Right lobe of liver (tissue), 6 donors: ENCODE results near the gene SSUH2. TPM values are rescaled to one million over a fixed set of nuclear protein-coding genes. Genes with fewer than 3 reads are reported as not detected.
A peak's percentile ranks its signal among the peaks of the same experiment; 100 is the strongest.

Experiments
- ATAC-seq, 4 donors: fragments of 200-7000 bp; cut with Tn5 transposase; one replicate each; pipeline ENCODE4 v1.9.1; 2020; ENCODE audit warnings: mild to moderate bottlenecking in 4 of 4, moderate library complexity in 4 of 4
- DNase-seq, 3 donors: peaks; one replicate each; pipeline ENCODE4 v3.0.0-alpha.2; 2020
- H3K27ac ChIP-seq, 3 donors: fragments of 200-600 bp; one replicate each; pipeline ENCODE4 v1.8.0; 2022
- H3K27me3 ChIP-seq, 2 donors: fragments of 200-600 bp; one replicate each; pipeline ENCODE4 v1.8.0; 2022
- H3K36me3 ChIP-seq, 4 donors: fragments of 200-600 bp; sonication (generic) in 1 of 4; one replicate each; pipeline versions ENCODE4 v1.5.1 to v1.8.0; 2017 to 2022; ENCODE audit warnings: control low read depth in 1 of 4
- H3K4me1 ChIP-seq, 4 donors: fragments of 200-600 bp; sonication (generic) in 1 of 4; one replicate each; pipeline versions ENCODE4 v1.5.1 to v1.8.0; 2017 to 2022; ENCODE audit warnings: control low read depth in 1 of 4
- H3K4me3 ChIP-seq, 3 donors: fragments of 200-600 bp; one replicate each; pipeline ENCODE4 v1.8.0; 2022
- H3K9me3 ChIP-seq, 4 donors: fragments of 200-600 bp; sonication (generic) in 1 of 4; one replicate each; pipeline versions ENCODE4 v1.5.1 to v1.8.0; 2017 to 2022; ENCODE audit warnings: control low read depth in 1 of 4
- POLR2A ChIP-seq: fragments of 450-650 bp; IDR thresholded peaks from one replicate; pipeline ENCODE4 v1.6.1; 2017; ENCODE audit warnings: antibody characterized with exemption, mild to moderate bottlenecking
- WGBS: methylation state at CpG from one replicate; pipeline ENCODE4 v1.1.6; 2018; ENCODE audit warnings: low coverage, low lambda C conversion rate; ENCODE audit not compliant: insufficient coverage; ENCODE audit errors: missing lambda C conversion rate; 5-methylcytosine and 5-hydroxymethylcytosine counted together
- intact Hi-C, 2 donors: fragments of 100-400 bp; cut with DNase I; formaldehyde crosslinking; loops; one replicate each; pipeline versions ENCODE4 v1.11.2 to v1.14.1; 2022
- total RNA-seq, 6 experiments: library from RNA; depleted of rRNA in 2 of 6; stranded (reverse); fragments of >200 nt in 2 of 6; fragmentation: NEBNext Ultra II Directional in 3 of 6; extraction: Animal tissue kit (Norgen Biotek cat#: 25700) in 3 of 6; gene quantifications; one replicate each; pipeline versions ENCODE4 v1.1.0 to v1.2.4, GENCODE V29; 2016 to 2023
- TF ChIP-seq, protein P1 (sequence below), 4 donors: fragments of 200-600 bp in 3 of 4; fragments of 450-650 bp in 1 of 4; IDR thresholded peaks; one replicate each; pipeline versions ENCODE4 v1.5.1 to v1.8.0; 2016 to 2022; ENCODE audit warnings: antibody characterized with exemption in 4 of 4, mild to moderate bottlenecking in 2 of 4
- donor health status: DM: no; HTN: yes; CAD: no.
- donor health status: DM: no; HTN: no; CAD: no.
- donor health status: DM: no; HTN: no; CAD: no.
- donor health status: DM: no; HTN: yes; CAD: no.
- donor health status: DM: no; HTN: yes; CAD: no.

Gene SSUH2
- total RNA-seq, 6 experiments from 2014 or later, result 0.09 to 2.0 (median 1.1) TPM; not detected in 1

DNA sequence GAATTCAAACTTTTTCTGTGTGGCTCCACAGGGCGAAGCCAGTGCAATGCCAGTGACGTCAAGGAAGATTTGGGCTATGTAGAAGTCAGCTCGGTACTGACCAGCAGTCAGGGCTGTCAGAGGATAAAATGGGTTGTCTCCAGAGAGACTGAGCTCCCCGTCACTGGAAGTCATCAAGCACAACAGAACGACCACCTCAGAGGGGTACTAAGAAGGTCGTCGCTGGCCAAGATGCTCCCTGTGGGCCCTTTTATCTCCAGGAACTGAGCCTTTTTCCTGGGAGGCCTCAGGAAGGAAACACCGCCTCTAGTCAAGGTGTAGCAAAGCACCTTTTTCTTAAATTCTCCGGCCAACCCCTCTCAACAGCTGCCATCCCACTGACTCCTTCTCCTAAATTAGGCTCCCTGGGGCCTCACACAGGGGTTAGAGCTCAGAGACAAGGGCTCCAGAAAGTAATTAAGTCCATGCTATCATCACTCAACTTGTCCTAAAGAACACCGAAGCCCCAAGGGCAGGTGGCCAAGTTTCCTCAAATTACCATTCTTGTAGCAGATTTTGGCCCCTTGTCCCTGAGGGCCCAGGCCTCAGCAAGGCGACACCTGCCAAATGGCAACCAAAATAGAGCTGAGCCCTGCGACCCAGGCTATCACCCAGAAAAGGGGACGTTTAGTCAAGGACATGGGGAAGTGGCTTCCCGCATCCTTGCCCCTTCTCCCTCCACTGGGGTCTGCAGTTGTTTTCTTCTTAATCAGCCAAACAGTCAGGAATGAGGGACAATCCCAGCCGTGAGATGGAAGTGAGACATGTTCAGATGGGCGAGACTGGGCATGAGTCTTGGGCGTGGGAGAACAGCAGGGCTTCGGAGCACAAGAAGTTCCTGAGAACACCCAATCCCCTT is 48.0 kb downstream of the SSUH2 start:
- H3K36me3 ChIP-seq, result no peaks in the 10 kb centered on the region
- no peak for ATAC-seq
- DNase-seq, result no peak
- no peaks in the 10 kb centered on the region for H3K27me3 ChIP-seq
- 67% methylated on average over 4 of the region's 18 CpGs for WGBS
- no peaks in the 10 kb centered on the region for H3K9me3 ChIP-seq
- peaks cover 0 to 3% (median 0%) of the 10 kb centered on the region in 4 donors for H3K4me1 ChIP-seq
- no peak overlapping the region for H3K27ac ChIP-seq
- H3K4me3 ChIP-seq, result no peak overlapping the region
- TF ChIP-seq, protein P1, sequence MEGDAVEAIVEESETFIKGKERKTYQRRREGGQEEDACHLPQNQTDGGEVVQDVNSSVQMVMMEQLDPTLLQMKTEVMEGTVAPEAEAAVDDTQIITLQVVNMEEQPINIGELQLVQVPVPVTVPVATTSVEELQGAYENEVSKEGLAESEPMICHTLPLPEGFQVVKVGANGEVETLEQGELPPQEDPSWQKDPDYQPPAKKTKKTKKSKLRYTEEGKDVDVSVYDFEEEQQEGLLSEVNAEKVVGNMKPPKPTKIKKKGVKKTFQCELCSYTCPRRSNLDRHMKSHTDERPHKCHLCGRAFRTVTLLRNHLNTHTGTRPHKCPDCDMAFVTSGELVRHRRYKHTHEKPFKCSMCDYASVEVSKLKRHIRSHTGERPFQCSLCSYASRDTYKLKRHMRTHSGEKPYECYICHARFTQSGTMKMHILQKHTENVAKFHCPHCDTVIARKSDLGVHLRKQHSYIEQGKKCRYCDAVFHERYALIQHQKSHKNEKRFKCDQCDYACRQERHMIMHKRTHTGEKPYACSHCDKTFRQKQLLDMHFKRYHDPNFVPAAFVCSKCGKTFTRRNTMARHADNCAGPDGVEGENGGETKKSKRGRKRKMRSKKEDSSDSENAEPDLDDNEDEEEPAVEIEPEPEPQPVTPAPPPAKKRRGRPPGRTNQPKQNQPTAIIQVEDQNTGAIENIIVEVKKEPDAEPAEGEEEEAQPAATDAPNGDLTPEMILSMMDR (IDR thresholded peaks at IDR 0.05), result no peak
- TF ChIP-seq POLR2A, result no peak
- intact Hi-C loops, result no loop called here

GRCh38 chr3:8595695-8596115 is 48.9 kb downstream of the SSUH2 start:
- TF ChIP-seq, protein P1 (IDR thresholded peaks at IDR 0.05), result no peak
- no peak for TF ChIP-seq POLR2A
- no peaks in the 10 kb centered on the region for H3K36me3 ChIP-seq
- DNase-seq (no peak), ATAC-seq (no peak)
- no peaks in the 10 kb centered on the region for H3K27me3 ChIP-seq
- H3K9me3 ChIP-seq, result no peaks in the 10 kb centered on the region
- H3K4me3 ChIP-seq, result no peak overlapping the region
- H3K27ac ChIP-seq, result no peak overlapping the region
- intact Hi-C loops, result no loop called here
- H3K4me1 ChIP-seq, result no peaks in the 10 kb centered on the region
- 87% methylated on average over 8 of the region's 9 CpGs for WGBS

DNA sequence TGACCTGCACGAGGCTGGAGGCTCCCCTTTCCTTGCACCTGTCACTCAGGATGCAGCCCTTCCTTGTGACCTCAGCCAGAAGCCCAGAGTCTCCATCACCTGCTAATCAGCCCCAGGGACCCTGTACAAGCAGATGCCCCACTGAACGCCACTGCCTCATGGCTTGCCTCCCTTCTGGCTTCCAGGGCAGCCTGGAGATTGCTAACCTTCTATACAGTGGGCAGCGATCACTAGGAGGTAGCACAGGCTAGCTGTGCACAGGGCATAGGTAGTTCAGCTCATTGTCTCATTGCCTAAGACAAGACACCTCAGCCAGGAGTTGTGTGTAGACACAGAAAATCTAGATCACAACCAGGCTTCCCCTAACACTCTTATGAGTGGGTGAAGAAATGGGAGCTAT is 49.3 kb downstream of the SSUH2 start:
- DNase-seq (no peak), ATAC-seq (no peak)
- 100% methylated on average over 1 of the region's 3 CpGs for WGBS

DNA sequence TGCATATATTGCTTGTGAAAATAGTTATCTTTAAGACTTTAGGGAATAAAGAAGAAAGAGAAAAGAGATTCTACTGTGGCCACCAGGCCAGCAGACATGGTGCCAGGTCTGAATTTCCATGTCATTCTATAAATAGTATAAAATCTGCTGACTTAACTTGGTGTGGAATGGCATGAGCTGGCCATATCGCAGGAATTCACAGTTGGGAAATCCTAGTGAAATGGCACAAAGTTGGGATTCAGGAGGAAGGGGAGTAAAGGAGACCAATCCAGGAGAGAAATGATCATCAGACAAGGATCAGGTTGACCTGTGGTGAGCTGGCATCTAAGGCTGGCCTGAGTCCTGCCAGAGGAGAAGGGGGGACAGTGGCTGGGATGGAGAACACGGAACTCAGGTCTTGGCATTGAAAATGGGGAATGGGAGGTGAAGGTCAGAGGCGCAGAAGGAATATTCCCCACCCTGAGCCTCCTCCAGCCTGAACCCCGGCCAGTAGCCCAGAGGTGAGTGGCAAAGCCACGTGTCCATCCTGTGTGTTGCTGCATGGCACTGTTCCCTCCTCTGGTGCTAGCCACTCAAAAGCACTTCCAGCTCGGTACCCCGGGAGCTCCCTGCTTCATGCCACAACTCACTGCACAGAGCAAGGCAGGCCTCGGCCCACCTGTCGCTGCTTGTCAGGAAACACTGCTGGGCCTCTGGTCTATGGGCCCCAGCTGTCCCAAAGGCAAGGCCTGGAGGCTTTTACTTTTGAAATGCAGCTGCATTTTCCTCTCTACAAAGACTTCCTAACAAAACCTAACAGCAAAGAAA is 51.4 kb downstream of the SSUH2 start:
- Histone ChIP-seq H3K27me3 (no peaks in the 10 kb centered on the region), H3K4me3 (no peak overlapping the region), H3K9me3 (no peaks in the 10 kb centered on the region), H3K36me3 (no peaks in the 10 kb centered on the region), H3K4me1 (no peaks in the 10 kb centered on the region), H3K27ac (no peak overlapping the region)
- WGBS, result 79% methylated on average over 6 of the region's 9 CpGs
- TF ChIP-seq POLR2A, result no peak
- TF ChIP-seq, protein P1 (IDR thresholded peaks at IDR 0.05), result no peak
- DNase-seq (no peak), ATAC-seq (peak in 1 of 4 donors; percentile 16)
- intact Hi-C loops, result no loop called here

More for the DNA sequence above, 49.3 kb downstream of the SSUH2 start:
- Histone ChIP-seq H3K4me1 (no peaks in the 10 kb centered on the region), H3K27ac (no peak overlapping the region), H3K9me3 (no peaks in the 10 kb centered on the region), H3K4me3 (no peak overlapping the region), H3K27me3 (no peaks in the 10 kb centered on the region), H3K36me3 (no peaks in the 10 kb centered on the region)
- TF ChIP-seq, protein P1 (IDR thresholded peaks at IDR 0.05), result no peak
- TF ChIP-seq POLR2A, result no peak
- intact Hi-C loops, result no loop called here
